NCI-H1048 (cell line): ENCODE measurements around the gene GSTP1.
A peak's percentile ranks its signal among the peaks of the same experiment; 100 is the strongest.
"Not testable (repeated sequence)": the region's sequence is repeated elsewhere in the genome, so short reads cannot be mapped to it uniquely, and the experiment has no call there.

Experiments used
- DNase-seq: peaks from one replicate; lab custom pipeline; 2025; lab: John Stamatoyannopoulos, UW

GSTP1 gene

DNA sequence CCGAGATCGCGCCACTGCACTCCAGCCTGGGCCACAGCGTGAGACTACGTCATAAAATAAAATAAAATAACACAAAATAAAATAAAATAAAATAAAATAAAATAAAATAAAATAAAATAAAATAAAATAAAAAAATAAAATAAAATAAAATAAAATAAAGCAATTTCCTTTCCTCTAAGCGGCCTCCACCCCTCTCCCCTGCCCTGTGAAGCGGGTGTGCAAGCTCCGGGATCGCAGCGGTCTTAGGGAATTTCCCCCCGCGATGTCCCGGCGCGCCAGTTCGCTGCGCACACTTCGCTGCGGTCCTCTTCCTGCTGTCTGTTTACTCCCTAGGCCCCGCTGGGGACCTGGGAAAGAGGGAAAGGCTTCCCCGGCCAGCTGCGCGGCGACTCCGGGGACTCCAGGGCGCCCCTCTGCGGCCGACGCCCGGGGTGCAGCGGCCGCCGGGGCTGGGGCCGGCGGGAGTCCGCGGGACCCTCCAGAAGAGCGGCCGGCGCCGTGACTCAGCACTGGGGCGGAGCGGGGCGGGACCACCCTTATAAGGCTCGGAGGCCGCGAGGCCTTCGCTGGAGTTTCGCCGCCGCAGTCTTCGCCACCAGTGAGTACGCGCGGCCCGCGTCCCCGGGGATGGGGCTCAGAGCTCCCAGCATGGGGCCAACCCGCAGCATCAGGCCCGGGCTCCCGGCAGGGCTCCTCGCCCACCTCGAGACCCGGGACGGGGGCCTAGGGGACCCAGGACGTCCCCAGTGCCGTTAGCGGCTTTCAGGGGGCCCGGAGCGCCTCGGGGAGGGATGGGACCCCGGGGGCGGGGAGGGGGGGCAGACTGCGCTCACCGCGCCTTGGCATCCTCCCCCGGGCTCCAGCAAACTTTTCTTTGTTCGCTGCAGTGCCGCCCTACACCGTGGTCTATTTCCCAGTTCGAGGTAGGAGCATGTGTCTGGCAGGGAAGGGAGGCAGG, at the start of gene GSTP1:
Gene GSTP1 (plus strand): TSS at position 566 of the 958 bp plus-strand sequence. CDS start 32 bp downstream, at position 598.
- peak; percentile 81 for DNase-seq

DNA sequence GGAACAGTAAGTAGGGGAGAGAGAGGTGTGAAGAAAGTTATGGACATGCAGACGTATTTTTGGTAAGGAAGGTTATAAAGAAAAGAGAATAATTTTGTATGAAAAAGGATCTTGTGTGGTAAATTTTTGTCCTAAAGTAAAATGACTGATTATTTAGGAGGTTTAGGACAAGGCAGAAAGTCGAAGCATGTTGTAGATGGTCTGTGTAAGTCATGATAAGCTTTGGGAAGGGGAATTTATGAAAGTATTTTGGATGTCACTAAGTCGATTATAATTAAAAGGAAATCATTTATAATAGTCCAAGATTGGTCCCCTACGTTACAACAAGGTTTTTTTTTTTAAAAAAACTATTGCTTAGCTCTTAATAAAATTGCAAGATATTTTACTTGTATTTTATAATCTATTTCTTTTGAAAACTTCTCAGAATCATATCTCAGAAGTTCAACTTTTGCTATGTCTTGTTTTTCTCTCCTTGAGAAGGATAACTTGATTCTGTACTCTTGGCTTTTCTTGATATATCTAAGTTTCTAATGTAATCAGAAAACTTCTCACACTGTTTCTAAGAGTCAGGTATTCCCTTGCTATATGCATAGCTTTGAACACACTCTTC, 49.4 kb upstream of the GSTP1 start:
- no peak for DNase-seq

DNA sequence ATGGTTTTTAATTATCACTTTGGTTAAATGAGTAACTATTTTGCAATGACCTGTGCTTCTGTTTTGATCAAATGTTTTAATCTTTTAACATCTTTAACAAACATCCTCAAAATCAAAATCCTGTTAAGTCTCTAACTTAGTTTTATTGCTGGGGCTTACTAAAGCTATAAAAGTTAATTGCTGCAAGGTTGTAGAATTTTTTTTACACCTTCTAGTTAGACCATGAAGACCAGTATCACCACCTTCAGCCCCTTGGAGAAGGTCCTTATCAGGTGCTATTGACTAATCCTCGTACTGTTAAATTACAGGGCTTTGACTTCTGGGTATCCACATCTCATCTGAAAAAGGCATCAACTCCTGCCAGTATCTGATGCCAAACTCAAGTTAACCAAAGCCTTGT, 48.1 kb upstream of the GSTP1 start:
- DNase-seq: no peak

DNA sequence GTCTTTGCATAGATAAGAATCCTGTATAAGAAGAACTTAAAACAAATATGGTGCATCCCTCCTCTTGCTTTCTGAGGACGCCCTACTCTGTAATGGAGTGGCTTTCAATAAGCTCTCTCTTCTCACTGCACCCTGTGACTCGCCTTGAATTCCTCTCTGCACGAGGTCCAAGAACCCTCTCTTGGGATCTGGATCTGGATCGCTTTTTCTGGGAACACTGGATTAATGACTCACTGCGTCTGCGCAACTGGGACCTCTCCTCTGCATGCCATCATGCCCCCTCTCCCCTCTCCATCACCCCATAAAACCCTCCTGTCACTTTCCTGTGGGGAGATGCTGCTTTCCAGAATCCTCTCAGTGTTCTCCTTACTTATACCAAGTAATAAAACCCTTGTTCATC, 45.3 kb upstream of the GSTP1 start:
- DNase-seq: no peak

DNA sequence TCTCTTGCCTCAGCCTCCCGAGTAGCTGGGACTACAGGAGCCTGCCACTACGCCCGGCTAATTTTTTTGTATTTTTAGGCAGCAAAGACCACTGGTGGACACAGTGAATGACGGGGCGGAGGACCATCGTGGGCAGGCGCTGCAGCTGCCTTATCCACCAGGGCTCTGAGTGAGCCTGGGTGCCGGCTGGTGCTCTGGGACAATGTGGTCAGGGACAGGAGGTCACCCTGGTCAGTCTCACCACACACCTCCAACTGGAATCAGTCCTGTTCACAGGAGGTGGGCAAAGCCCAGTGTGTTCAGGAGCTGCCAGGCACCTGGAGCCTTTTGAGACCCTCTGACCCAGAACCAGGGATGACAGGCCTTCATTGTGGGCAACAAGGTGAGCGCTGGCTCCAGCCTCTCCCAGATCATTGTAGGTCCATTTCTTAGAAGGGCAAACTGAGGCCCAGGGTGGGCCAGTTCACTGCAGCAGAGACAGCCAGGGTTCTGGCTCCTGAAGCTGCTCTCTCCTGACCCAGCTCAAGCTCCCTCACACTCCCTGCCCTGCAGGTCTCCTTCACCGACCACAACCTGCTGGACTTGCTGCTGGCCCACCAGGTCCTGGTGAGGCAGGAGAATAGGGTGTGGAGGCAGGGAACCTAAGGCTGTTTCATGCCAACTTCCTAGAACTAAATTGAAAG, 44.6 kb upstream of the GSTP1 start:
- DNase-seq: no peak

DNA sequence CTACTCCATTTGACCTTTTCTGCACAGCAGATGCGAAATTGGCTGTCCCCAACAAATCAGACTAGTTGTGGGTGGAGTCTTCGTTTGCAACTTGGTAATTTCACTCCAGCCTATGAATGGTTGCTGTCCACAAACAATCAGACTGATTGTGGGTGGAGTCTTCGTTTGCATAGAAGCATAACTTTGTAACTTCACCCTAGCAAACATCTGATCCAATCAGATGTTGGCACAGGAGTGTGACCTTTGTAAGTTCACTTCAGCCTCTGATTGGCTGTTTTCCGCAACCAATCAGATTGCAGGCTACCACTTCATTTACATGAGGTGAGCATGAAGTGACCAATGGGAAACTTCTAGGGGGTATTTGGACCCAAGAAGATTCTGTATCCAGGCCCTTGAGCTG, 44.1 kb upstream of the GSTP1 start:
- no peak for DNase-seq

DNA sequence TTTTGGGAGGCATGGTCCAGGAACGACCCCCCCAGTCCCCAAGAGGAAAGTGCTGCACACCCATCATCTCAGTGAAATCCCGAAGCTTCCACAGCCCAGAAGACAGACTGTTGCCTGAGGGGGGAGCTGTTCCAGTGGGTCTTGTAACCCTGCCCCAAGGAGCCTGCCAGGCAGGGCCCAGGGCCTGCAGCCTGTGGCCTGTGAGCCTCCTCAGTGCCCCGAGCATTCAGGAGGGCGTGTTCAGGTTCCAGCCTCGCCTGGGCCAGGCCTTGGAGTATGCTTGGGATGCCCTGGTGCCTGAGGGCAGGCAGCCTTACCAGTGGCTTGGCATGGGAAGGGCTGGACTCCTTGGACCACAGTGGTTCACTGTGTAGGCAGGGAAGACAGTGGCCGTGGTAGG, 42.4 kb upstream of the GSTP1 start:
- DNase-seq: no peak

DNA sequence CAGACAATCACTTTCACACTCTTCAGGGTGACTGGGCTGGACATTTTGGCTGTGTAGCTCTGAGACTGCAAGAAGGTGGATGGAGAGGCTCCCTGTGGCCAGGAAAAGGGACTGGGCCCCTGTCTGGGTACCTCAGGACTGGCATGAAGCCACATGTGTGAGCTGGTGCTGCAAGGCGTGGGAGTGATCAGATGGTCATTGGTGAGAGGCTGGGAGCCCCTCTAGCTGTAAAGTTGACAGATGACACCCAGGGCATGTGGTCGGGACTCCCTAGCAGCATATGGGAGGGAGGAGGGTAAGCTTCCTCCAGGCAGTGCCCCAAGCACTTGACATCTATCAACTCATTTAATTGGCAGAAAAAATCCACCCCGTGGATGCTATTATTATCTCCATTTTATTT, 41.4 kb upstream of the GSTP1 start:
- no peak for DNase-seq

DNA sequence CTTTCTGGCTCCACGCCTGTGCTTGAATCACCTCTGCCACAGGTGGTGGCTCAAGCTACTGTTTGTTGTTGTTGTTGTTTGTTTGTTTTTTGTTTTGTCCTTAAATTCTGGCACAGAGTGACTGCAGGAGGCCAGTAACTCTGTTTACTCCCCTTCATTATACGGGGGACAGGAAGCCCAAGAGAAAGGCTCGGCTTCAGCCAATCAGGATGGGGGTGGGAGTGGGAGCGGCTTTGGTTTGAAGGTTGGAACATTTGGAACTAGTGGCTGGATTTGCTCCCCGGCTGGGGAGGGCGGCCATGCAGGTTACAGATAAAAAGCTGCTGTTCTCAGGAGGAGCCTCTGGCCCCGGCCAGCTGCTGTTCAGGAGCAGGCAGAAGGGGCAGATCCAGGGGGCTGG, 40.6 kb upstream of the GSTP1 start:
- no peak for DNase-seq

DNA sequence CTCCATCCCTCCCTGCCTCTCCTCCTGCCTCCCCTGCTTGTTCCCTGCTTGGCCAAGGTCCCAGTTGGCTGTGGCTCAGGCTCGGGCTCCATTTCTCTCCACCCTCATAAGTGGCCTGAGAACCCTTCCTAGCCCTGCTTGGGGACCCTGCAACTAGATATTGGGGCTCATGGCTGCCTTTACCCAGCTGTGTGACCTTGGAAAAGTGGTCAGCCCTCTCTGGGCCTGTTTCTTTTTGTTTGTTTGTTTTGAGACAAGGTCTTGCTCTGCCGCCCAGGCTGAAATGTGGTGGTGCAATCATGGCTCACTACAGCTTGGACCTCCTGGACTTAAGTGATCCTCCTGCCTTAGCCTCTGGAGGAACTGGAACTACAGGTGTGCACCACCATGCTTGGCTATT, 40.0 kb upstream of the GSTP1 start:
- no peak for DNase-seq

DNA sequence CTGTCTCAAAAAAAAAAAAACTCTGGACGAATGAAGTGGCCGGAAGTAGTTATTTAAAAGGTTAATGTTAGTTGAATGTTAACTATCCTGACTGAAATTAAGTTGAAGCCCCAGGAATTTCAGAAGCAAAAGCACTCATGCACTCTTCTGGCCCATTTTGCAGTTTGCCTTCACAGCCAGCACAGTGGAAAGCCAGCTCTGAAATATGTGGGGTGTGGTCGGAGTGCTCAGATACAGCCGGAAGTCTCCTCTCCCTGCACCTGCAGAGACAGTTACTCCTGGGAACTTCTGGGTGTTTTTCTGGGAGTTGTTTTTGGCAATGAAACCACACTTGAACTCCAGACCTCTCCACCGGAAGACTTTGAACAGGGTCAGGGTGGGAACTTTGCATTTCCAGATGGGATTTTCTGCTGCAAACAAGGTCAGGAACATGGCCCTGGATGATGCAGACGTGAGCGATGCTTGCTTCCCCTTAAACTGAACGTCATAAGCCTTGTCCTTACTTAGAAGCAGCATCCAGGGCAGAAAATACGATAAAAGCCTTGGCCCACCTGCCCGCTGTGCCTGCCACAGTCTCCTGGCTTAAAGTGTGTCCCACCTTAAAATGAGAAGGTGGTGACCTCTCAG, 38.9 kb upstream of the GSTP1 start:
- no peak for DNase-seq

DNA sequence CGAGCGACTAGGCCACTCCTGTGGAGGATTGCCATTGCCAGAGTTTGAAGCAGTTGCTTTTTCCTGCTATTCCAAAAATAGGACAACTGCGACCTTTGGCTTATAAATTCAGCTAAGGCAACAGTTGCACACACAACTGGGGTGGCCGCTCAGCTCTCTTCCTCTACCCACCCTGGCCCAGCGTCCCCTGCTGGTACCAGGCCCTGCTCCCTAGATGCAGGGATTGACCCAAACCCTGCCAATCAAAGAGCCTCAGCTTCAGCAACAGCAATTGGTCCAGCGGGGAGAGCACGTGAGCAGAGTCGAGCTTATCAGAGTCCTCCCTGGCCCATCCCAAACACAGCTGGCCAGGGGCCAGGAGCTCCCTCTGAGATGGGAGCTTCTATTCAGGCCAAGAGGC, 38.3 kb upstream of the GSTP1 start:
- DNase-seq: no peak

DNA sequence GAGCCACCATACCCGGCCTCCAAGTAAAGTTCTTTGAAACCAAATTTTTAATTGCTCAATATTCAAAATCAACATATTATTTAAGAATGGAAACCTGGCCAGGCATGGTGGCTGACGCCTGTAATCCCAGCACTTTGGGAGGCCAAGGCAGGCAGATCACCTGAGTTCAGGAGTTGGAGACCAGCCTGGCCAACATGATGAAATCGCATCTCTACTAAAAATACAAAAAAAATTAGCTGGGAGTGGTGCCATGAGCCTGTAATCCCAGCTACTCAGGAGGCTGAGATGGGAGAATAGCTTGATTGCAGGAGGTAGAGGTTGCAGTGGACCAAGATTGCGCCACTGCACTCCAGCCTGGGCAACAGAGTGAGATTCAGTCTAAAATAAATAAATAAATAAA, 35.5 kb upstream of the GSTP1 start:
- DNase-seq: not testable (repeated sequence)

DNA sequence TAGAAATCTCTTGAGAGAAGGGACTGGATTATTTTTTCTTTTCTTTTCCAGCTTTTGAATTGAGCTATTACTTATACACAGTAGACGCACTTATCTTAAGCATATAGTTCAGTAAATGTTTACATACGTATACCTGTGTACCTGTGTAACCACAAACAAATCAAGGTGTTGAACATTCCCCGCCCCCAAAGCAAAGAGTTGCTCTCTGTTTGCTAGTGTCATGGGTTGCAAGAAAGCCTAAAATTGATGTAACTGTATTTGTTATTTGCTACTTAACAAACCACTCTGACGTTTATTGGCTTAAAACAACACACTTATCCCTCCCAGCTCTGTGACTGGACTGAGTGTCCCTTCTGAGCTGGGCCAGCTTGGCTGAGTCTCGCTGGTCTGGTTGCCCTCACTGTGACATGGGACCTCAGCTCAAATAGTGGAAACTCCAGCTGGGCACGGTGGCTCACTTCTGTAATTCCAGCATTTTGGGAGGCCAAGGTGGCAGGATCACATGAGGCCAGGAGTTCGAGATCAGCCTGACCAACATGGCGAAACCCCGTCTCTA, 35.0 kb upstream of the GSTP1 start:
- DNase-seq: no peak

DNA sequence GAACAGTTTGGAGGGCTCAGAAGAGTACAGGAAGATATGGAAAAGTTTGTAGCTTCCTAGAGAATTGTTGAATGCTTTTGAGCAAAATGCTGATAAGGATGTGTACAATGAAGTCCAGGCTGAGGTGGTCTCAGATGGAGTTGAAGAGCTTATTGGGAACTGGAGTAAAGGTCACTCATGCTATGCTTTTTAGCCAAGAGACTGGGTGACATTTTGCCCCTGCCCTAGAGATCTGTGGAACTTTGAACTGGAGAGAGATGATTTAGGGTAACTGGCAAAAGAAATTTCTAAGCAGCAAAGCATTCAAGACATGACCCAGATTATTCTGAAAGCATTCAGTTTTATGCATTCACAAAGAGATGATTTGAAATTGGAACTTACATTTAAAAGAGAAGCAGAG, 32.5 kb upstream of the GSTP1 start:
- DNase-seq: no peak

DNA sequence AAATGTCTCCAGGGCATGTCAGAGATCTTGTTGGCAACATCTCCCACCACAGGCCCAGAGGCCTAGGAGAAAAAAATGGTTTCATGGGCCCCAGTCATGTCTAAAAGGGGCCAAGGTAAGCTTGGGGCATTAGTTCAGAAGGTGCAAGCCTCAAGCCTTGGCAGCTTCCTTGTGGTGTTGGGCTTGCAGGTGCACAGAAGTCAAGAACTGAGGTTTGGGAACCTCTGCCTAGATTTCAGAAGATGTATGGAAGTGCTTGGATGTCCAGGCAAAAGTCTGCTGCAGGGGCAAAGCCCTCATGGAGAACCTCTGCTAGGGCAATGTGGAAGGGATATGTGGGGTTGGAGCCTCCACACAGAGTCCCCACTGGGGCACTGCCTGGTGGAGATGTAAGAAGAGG, 31.9 kb upstream of the GSTP1 start:
- DNase-seq: not testable (repeated sequence)

DNA sequence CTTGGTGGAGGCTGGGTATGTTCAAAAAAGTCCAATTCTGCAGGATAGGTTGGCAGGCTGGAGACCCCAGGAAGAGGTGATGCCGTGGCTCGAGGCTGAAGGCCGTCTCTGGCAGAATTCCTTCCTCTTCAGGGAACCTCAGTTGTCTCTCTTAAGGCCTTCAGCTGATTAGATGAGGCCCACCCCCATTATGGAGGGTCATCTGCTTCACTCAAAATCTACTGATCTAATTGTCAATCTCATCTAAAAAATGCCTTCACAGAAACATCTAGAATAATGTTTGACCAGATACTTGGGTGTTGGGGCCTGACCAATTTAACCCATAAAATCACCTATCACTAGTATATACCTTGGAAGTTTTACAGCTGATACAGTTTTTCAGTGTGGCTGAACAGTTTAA, 27.4 kb upstream of the GSTP1 start:
- DNase-seq: no peak

DNA sequence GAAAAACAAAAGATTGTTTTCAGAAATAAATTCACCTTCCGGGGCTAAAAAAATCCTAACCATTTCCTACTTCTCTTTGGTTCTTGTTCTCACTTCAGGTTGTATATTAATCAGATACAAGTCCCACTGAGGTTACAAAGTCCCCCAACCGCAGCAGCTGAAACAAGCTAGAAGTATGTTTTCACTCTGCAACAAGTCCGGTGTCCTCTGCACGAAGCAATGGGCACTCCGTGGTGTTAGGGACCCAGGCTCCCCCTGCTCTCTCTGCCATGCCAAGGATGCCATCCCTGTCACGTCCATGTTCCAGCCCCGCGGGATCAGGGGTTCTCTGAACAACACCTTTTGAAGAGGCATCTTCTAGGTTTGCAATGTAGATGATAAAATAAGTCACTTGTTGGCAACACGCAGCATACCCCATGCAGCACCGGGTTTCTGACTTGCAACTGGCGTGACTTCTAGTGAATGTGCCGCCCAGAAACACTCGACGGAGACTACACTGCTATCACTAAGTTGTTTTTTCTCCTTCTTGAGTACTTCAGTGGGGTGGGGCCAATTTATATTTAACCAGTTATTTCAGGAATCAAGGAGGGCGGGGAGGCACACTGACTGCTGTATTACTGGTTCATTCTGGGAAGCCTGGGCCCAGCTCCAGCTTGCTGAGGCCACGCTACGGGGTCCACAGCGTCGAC, 25.4 kb upstream of the GSTP1 start:
- no peak for DNase-seq

DNA sequence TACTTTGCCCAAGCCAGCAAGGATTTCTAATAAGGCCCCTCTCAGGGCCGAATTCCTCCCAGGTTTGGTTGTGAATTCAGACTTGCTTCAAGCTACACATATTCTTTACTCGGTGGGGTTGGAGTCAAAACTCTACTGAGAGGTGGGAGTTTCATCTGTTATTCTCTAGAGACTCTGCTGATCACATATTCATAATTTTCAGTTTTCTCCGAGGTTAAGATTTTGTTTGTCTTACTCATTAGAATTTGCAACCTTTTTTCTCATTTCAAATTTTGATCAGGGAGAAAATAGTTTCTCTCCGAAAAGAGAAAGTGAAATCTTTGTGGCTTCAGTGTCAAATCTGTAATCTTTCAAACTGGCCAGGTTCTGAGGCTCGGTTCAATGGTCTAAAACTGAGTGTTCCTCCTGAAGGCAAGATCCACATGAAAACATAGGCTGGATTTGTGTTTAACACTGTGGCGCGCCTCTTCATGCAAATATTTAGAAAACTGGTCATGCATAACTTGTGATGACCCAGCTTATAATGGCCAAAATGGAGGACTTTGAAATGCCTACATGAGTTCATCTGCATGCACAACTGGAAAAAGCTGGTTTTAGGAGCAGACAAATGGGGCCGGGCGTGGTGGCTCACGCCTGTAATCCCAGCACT, 21.5 kb upstream of the GSTP1 start:
- no peak for DNase-seq

DNA sequence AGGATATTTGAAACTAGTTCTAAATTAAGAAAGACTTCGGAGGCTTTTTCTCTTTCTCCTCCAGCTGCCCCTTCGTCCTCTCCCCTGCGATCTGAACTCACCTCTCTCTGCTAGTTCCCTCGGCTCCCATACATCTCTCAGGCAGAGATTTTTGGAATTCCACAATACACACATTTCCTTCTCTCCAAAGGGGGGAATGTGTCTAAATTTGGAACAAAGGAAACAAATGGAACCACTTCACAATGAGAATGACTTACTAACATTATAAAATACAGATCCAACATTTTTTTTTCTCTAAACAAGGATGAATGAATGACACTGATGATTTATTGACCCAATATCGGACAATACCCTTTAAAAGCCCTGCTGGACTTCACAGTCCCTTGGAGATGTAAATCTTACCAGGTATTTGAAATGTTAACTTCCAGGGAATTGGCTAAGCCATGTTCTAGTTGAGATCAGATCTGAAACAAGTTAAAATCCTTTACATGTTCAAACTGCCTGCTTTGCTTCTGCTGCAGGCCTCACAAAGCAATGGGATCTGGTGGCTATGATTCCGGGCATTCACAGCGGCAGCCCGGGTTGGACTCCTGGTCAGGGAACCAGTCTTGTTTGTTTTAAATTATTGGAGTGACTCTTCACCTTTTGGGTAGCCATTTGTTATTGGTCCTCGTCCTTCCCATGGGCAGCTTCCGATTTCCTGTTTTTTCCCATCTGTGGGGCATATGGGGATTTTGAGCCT, 20.5 kb upstream of the GSTP1 start:
- no peak for DNase-seq
